ENCODE data around the gene PIP4K2A.
A peak's percentile ranks its signal among the peaks of the same experiment; 100 is the strongest.

Gene PIP4K2A

GRCh38 chr10:22690614-22691431, 23.6 kb downstream of the PIP4K2A start:
- no peak for DNase-seq

GRCh38 chr10:22690158-22690557, 24.2 kb downstream of the PIP4K2A start:
- DNase-seq, result no peak

GRCh38 chr10:22686347-22686746, 28.0 kb downstream of the PIP4K2A start:
- DNase-seq, result no peak

DNA sequence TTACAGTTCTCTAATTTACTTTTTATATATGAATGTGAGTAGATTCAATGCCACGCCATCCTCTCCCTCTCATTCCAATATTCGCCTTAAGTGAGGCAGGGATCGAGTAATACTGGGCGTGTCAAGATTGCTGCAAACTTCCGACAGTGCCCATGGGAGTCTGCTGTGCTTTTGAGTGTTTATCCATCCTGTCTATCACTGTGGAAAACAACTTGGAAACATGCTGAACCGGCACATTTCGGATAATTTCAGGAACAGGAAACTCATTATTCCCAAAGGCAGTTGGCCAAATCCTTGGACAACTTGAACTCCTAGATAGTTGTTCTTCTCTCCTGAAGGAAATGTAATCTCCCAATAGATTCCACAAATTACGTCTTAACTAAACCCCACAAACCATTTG, 28.5 kb downstream of the PIP4K2A start:
- no peak for DNase-seq

- DNase-seq, result no peak
These were observed 29.7 kb downstream of the PIP4K2A start for GRCh38 chr10:22684699-22685098.

DNA sequence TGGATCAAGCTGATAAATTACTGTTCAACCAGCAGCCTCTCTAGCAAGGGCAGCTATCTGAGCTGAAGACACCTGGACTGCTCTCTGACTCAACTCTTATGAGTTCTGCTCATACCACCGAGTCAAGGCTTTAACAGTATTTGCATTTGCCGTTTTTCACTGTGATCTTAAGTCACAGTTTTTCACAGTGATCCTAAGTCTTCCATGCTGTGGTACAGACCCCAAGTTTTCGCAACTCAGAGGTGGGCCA, 31.3 kb downstream of the PIP4K2A start:
- DNase-seq, result no peak

DNA sequence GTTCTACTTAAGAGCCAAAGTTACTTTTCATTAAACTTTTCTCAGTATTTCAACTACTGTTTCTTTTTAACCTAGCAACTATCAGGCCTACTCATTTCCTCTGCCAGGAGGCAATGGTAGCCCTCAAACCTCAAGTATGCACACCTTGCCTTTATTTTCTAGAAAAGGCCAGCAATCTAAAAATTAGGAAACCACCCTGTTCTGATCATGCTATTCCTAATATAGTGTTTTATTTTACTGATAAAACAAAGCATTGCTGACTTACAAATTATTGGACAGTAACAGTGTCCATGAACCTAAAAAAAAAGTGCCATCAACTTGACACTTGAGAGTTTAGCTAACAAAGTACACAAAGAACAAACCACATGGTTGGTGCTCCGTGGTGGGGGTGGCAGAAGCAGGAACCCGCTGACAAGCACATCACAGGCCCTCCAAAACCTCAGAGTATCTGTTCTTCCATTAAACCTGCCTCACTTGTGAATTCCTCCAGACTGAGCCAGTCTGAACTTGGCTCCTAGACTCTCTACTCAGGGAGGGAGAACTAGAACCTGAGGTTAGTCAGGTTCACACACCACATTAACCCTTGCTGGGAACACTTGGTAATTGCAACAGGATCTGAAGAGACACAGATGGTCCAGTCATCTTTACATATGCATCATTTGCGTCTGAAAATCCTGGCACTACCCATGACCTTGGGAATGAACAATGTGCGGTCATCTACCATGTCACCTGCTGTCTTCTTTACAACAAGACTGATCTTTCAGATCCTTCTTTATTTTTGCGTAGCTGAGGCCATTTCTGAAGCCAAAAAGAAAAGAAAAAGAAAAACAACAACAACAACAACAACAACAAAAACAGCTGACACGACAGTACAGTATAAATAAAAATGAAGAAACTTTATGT, 31.9 kb downstream of the PIP4K2A start:
- DNase-seq, result peak; percentile 75

DNA sequence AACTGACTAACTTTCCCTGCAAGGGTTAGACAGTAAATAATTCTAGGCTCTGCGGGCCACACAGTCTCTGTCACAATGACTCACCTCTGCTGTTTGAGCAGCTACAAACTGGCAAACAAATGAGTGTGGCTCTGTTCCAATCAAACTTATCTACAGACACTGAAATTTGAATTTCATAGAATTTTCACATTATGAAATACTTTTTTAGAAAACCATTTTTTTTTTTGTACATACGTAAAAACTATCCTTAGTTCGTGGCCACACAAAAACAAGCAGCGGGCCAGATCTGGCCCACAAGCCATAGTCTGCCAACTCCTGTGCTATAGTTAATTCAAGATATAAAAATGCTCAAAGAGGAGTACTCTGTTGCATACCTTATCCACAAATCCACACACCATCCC, 32.6 kb downstream of the PIP4K2A start:
- peak; percentile 73 for DNase-seq

DNA sequence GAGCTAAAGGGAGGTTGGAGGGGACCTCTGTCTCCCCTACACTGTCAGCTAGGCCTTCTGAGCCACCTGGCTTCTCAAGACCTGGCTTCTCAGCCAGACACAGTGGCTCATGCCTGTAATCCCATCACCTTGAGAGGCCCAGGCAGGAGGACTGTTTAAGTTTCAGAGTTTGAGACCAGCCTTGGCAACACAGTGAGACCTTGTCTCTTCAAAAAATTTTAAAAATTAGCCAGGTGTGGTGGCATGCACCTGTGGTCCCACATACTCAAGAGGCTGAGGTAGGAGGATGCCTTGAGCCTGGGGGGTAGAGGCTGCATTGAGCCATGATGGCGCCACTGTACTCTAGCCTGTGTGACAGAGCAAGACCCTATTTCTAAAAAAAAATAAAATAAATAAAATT, 33.1 kb downstream of the PIP4K2A start:
- peak; percentile 24 for DNase-seq

DNA sequence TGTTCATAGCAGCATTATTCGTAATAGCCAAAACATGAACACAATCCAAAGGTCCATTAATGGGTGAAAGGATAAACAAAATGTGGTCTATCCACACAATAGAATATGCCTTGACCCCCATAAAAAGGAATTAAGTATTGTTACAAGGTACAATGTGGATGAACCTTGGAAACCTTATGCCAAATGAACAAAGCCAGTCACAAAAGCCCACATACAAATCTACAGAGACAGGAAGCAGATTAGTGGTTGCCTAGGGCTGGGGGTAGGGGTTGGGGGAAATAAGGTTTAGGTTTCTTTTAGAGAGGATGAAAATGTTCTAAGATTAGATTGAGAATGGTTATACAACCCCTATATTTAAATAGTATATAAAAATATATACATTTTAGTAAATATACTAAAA, 34.8 kb downstream of the PIP4K2A start:
- DNase-seq, result peak; percentile 55

GRCh38 chr10:22677333-22677732, 37.0 kb downstream of the PIP4K2A start:
- DNase-seq, result no peak

GRCh38 chr10:22676435-22676834, 37.9 kb downstream of the PIP4K2A start:
- no peak for DNase-seq

DNA sequence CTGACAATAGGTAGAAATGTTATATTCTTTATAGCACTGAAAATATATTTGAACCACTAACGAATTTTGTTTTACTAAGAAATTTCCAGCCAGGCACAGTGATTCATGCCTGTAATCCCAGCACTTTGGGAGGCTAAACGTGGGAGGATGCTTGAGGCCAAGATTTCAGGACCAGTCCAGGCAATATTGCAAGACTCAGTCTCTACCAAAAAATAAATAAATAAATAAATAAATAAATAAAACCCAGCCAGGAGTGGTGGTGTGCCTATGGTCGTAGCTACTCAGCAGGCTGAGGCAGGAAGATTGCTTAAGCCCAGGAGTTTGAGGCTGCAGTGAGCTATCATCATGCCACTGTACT, 39.8 kb downstream of the PIP4K2A start:
- no peak for DNase-seq

GRCh38 chr10:22673785-22674572, 40.4 kb downstream of the PIP4K2A start:
- no peak for DNase-seq

DNA sequence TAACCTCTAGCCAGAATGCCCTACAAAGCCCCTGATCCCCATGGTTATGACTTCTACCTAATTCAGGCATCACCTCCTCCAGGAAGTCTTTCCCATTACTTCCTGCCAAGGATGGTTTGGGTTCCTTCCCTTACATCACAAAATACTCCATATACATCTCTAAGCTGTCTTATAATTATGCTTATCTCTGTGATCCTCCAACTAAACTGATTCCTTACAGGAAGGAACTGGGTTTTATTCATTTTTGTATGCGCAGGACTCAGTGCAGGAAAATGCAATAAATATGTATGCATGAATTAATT, 41.3 kb downstream of the PIP4K2A start:
- no peak for DNase-seq

- DNase-seq, result no peak
These were observed 41.9 kb downstream of the PIP4K2A start for GRCh38 chr10:22672319-22673090.

DNA sequence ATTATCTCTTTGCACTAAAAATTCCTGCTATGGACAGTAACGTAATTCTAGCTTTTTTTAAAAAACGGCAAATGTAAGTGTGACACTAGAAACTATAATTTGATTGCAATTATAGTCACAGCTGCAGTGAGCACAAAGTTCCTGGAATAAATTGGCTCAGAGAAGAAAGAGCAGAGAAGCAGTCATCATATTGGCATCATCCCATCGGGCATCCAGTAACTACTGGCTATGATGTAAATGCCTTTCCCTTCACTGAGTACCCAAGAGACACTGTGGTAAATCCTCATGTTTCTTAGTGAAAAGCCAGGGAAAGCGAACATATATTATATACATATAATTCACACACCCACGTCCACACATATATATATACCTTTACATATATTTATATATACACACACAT, 43.6 kb downstream of the PIP4K2A start:
- DNase-seq, result no peak

DNA sequence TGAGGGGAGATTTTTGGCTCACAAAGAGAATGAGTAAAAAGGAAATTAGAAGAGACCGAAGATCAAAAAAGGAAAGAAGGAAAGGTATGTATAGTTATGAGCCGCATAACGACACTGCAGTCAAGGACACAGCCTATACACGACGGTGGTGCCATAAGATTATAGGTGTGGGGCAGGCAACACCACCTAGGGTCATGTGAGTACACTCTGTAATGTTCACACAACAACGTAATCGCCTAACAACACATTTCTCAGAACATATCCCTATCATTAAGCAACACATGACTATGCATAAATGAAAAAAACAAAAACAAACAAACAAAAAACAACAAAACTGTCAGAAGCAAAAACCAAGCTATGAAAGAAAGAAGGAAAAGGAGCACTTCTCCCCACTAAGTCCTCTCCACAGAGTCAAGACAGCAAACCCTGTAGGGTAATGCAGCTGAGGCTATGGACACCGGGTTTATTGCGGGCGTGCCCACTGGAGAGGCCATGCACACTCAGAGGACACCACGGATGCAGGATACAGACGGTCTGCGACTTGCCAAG, 45.1 kb downstream of the PIP4K2A start:
- no peak for DNase-seq

DNA sequence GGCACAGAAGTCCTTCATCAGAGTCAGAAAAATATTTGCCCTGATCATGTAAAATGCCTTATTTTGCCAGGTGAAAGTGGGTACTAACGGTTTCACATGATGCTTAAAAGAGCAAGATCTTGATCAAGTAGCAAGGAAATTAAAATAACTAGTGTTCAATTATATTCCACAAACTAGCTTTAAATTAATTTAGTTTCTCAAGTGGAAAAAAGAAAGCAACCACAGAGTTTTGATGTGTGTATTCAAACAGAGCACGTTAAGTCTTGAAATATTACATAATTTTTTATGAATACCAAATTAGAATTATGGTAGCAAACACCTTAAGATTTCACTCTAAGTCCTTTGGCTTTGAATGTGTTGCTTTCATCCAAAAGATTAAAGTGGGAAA, 47.3 kb downstream of the PIP4K2A start:
- DNase-seq, result no peak

DNA sequence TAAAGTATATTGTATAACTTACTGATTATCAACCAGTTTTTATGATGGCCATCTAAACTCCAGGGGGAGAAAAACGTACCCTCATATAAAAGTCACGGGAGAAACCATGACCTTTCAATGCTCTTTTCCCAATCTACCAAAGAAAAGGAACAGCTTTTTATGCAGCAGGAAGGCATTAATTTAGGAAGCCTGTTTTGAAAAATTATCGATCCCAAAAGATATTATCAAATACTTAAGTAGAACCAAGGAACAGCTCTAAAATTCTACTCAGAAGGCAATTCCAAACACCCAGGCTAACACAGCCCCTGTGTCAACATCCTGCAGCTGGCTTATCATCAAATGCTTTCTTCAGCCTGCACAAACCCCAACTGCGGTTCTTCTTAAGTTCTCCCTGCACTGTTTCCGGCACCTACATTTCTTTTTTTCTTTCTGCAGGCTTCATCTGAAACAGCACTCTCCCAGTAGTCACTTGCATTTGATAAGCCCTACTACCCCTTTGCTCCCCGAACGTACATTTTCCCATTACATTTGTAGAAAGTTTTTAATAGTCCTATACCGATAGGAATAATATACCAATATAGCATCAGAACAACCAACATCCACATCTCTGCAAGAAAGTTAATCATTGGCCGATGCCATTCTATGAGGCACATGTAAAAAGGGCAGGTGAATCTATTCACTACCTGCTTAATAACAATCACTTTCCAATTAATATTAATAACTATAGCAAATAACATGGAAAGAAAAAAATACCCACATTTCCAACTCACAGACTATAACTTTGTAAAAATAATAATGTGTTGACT, 47.9 kb downstream of the PIP4K2A start:
- DNase-seq, result peak; percentile 74

DNA sequence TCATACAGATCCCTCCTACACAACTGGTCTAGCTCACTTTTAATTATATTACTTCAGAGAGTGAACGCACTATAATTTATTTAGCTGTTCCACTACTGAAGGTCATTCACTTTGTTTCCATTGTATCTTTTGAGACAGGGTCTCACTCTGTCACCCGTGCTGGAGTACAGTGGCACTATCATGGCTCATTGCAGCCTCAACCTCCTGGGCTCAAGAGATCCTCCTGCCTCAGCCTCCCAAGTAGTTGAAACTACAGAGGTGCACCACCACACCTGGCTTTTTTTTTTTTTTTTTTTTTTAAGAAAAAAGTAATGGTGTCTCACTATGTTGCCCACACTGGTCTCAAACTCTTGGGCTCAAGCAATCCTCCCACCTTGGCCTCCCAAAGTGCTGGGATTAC, 49.0 kb downstream of the PIP4K2A start:
- DNase-seq, result no peak

Data from CD4-positive, alpha-beta T cell treated with Interleukin-6 for 4 hours (primary cell).